ENCODE results near the gene GABRP.
A peak's percentile ranks its signal among the peaks of the same experiment; 100 is the strongest.

The GABRP gene

DNA sequence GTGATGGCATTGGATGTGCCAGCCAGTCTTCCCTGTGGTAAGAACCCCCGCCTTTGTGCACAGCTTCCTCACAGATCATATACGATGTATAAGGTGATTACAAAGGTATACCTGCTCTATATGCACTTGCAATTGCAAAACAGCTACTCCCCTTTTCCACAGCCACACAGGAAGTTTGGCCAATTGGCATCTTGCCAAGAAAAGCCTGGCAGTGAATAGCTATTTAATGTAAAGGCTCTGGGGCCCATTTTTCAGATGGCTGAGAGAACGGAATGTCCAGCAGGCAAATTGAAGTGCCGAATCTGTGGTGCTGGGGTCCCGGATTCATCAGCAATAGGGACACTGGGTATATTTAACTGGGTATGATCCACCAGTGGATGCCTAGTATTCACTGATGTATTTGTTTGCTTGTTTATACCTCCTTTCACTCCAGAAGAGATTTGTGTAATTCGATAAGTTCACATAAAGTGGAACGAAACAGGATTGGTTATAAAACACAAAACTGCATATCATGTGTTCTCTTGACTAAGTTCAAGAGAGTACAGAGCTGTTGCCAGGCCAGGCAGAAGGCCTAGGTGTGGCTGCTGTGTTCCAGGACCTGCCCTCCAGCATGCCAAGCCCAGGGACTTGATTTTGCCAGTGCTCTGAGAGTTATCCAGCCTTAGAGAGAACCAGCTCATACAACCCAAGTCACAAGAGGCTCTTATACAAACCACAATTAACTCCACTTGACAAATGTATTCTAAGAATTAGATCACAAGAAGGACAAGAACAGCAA, 27.7 kb upstream of the GABRP start:
- Histone ChIP-seq H3K27ac (no peak overlapping the region), H3K4me3 (no peak overlapping the region)
- TF ChIP-seq, protein P1, sequence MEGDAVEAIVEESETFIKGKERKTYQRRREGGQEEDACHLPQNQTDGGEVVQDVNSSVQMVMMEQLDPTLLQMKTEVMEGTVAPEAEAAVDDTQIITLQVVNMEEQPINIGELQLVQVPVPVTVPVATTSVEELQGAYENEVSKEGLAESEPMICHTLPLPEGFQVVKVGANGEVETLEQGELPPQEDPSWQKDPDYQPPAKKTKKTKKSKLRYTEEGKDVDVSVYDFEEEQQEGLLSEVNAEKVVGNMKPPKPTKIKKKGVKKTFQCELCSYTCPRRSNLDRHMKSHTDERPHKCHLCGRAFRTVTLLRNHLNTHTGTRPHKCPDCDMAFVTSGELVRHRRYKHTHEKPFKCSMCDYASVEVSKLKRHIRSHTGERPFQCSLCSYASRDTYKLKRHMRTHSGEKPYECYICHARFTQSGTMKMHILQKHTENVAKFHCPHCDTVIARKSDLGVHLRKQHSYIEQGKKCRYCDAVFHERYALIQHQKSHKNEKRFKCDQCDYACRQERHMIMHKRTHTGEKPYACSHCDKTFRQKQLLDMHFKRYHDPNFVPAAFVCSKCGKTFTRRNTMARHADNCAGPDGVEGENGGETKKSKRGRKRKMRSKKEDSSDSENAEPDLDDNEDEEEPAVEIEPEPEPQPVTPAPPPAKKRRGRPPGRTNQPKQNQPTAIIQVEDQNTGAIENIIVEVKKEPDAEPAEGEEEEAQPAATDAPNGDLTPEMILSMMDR (IDR thresholded peaks at IDR 0.05) = no peak
- DNase-seq (ENCODE audit: low spot score) = no peak

DNA sequence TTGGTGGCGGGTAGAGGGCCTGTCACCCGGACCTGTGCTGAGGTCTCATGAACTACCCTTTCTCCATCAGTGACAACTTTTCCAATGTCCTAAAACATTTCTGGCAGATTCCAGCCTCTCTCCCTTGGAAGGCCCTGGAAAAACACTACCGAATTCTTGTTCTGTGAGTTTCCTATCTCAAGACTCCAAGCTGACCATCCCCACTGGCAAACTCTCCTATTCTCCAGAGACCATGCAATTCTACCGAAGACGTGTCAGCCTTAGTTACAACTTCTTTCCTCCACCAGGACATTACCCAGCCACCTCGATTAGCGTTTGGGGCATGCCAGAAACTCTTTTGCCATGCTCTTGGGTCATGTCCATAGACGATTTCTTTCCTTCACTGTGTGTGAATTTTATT, 26.8 kb upstream of the GABRP start:
- Histone ChIP-seq H3K27ac (peak overlapping the region in 1 of 2 donors; percentile 40), H3K4me3 (no peak overlapping the region)
- DNase-seq (ENCODE audit: low spot score) = no peak
- TF ChIP-seq, protein P1 (IDR thresholded peaks at IDR 0.05) = no peak

GRCh38 chr5:170757182-170757601, 26.3 kb upstream of the GABRP start:
- Histone ChIP-seq H3K4me3 (no peak overlapping the region), H3K27ac (peak overlapping the region in 1 of 2 donors; percentile 40)
- TF ChIP-seq, protein P1 (IDR thresholded peaks at IDR 0.05) = no peak
- no peak for DNase-seq (ENCODE audit: low spot score)

DNA sequence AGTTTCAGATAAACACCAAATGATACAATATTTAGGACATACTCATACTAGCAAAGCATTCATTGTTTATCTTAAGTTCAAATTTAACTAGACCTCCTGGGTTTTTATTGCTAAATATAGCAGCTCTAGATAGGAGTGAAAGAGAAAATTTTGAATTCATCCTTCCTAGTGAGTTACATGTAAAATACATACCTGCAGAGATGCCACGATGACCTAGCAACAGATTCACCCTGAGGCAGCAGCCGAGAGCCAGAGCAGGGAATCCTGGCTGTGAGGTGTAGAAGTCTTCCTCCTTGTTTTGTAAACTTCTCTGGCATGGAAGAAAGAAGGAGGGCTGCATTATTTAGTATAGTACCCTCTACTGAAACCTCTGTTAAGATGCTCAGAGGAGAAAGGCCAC, 25.9 kb upstream of the GABRP start:
- TF ChIP-seq, protein P1 (IDR thresholded peaks at IDR 0.05) = no peak
- Histone ChIP-seq H3K4me3 (no peak overlapping the region), H3K27ac (peak overlapping the region in 1 of 2 donors; percentile 9)
- no peak for DNase-seq (ENCODE audit: low spot score)

DNA sequence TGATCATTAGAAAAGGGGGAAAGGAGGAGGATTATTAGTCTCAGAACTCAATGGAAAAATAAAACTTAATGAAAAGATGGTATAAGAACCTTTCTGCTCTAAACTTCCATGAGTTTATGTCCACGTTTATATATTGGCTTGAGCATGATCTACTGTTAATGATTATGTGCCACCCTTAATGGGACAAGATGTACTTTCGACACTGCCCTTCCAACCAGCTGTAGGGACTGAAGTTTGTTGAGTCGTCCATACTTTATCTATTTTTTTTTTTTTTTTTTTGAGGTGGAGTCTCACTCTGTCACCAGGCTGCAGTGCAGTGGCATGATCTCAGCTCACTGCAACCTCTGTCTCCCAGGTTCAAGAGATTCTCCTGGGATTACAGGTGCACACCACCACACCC, 25.0 kb upstream of the GABRP start:
- no peak overlapping the region for H3K27ac ChIP-seq
- no peak for DNase-seq (ENCODE audit: low spot score)
- TF ChIP-seq, protein P1 (IDR thresholded peaks at IDR 0.05) = no peak
- H3K4me3 ChIP-seq = no peak overlapping the region

DNA sequence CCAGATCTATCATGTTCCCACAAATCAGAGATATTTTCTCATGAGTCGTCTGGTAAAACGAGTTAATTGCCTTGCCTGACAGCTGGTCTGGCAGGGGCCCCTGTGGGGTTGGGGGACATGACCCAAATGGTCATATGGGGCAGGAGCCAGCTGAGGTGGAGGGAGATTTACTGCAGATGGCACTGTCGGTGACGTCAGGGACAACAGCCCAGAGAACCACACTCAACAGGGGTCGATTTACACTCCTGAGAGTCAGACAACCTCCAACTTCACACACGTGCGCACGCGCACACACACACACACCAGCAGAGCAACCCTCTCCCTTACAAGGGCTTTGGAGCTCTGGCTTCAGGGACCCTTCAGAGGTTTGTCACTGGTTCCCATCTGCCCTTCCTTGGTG, 23.4 kb upstream of the GABRP start:
- Histone ChIP-seq H3K4me3 (no peak overlapping the region), H3K27ac (no peak overlapping the region)
- no peak for DNase-seq (ENCODE audit: low spot score)
- TF ChIP-seq, protein P1 (IDR thresholded peaks at IDR 0.05) = no peak

DNA sequence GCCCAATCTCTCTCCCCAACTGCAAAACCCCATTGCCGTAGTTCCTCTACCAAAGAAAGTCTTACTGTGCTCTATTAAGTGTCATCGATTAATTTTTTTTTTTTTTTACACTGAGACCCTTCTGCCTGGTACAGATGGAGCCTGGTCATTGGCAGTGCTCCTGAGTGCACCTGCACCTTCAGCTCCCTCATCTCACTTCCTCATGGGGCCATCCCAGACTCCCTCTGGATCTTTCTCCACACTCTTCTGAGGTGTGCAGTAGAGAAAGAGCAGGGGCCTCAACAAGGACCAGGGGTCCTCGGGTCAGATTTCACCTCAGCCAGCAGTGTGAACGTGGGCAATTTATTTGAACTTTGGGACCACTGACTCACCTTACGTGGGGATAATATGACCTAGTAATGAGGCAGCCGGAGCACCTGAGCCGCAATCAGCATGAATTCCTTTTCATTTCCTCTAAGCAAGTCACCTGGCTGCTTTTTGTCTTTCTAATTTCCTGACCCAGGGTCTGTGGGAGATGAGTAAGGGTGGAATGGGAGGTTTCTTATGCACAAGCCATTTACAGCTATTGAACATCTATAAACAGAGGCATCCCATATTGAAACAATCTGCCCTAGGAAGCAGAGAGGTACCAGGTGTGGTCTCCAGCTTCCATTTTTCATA, 22.3 kb upstream of the GABRP start:
- Histone ChIP-seq H3K4me3 (no peak overlapping the region), H3K27ac (no peak overlapping the region)
- TF ChIP-seq, protein P1 (IDR thresholded peaks at IDR 0.05) = no peak
- no peak for DNase-seq (ENCODE audit: low spot score)

Data from coronary artery (tissue), 2 donors.